ENCODE results near the gene LDB2. TPM values are rescaled to one million over a fixed set of nuclear protein-coding genes. Genes with fewer than 3 reads are reported as not detected.

The LDB2 gene
- total RNA-seq, 1 donor from 2014 or later: 27.4 TPM

DNA sequence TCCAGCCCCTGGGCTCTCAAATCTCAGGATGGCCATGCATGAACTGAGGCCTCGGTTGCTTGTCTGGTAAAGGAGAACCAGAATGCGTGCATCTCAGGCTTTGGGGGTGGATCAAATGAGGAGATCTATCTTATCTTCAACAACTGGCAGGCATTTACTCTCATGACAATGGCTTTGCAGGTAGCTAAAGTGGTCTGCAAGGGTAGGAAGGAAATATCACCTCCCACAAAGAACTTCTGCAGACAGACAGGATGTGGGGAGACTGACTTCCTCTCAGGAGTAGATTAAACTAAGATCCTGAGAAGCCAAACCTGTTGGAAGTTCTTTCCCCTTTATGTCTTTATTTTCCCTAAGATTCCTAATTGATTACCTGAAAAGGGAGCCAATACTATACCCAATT, 7.8 kb downstream of the LDB2 start:
- ATAC-seq (peak; percentile 20), DNase-seq (no peak)
- intact Hi-C loops (cut with micrococcal nuclease): no loop called here

- intact Hi-C loops (cut with micrococcal nuclease): no loop called here
- no peak for DNase-seq
- no peak for ATAC-seq
Observed at GRCh38 chr4:16889945-16890344, 8.5 kb downstream of the LDB2 start.

DNA sequence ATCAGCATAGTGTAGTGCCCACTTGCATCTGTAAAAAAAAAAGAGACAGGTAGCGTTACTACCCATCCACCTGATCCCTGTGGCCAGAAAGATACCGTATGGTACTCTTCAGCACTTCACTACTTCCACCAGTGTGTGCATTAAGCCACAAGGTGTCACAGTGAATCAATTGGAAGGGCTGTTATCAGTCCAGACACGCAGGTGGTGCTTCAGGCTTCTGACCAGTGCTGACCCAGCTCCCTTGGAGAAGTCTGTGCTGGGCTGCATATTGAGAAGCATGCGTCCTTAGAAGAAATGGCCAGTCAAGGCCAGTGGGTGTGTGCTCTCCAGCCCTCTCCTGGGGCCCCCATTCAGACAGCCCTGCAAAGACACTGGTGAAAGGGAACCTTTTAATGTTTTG, 10.6 kb downstream of the LDB2 start:
- DNase-seq (no peak), ATAC-seq (no peak)
- intact Hi-C loops (cut with micrococcal nuclease): no loop called here

DNA sequence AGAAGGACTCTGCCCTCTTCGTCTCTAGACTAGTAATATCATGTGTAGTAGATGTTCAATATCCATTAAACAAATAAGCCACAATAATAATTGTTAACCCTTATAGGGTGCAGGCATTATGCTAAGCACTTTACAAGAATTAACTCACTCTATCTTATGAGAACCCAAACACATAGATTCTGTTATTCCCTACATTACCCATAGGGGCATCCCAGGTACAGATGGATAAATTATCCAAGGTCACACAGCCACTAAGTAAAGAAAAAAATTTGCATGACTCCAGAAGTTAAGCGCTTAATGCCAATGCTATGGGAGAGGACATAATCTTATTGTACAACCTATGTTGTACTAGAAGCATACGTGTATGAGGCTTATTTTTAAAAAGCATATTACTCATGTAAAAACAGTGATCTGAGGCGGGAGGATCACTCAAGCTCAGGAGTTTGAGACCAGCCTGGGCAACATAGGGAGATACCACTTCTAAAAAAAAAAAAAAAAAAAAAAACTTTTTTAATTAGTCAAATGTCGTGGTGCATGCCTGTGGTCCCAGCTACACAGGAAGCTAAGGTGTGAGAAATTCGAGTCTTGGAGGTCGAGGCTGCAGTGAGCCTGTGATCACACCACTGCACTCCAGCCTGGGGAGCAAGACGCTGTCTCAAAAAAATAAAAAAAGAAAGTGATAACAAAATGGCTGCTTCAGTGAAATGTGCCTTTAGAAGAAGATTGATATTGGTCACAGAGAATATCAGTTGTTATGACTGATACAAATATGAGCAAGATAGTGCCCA, 13.6 kb downstream of the LDB2 start:
- DNase-seq (no peak), ATAC-seq (no peak)
- intact Hi-C loops (cut with micrococcal nuclease): no loop called here

GRCh38 chr4:16883806-16884205, 14.6 kb downstream of the LDB2 start:
- ATAC-seq (no peak), DNase-seq (no peak)
- intact Hi-C loops (cut with micrococcal nuclease): no loop called here

GRCh38 chr4:16881151-16881884, 17.1 kb downstream of the LDB2 start:
- ATAC-seq (no peak), DNase-seq (no peak)
- intact Hi-C loops (cut with micrococcal nuclease): no loop called here

DNA sequence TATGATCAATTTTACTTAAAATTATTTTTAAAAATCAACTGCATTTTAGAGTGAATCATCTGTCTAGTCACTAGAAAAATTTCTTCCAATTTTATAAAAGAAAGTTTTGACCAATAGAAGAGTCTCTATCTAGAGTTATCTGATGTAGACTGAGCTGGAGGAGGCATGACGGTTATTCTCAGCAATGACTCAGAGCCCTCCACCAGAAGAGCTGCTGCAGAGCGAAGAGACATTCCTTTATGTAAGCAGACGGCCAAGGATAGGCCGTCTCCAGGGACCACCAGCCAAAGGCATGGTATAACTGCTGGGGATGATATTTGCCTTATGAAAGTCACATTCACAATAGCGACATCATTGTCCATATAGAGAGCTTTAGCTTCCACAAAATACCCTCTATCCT, 23.0 kb downstream of the LDB2 start:
- ATAC-seq (no peak), DNase-seq (no peak)
- intact Hi-C loops (cut with micrococcal nuclease): no loop called here

GRCh38 chr4:16869594-16870245, 28.7 kb downstream of the LDB2 start:
- ATAC-seq: peak; percentile 58
- intact Hi-C loops (cut with micrococcal nuclease): no loop called here
- DNase-seq: no peak

- no peak for ATAC-seq
- intact Hi-C loops (cut with micrococcal nuclease): no loop called here
- DNase-seq: no peak
Observed at GRCh38 chr4:16868674-16869073, 29.8 kb downstream of the LDB2 start.

DNA sequence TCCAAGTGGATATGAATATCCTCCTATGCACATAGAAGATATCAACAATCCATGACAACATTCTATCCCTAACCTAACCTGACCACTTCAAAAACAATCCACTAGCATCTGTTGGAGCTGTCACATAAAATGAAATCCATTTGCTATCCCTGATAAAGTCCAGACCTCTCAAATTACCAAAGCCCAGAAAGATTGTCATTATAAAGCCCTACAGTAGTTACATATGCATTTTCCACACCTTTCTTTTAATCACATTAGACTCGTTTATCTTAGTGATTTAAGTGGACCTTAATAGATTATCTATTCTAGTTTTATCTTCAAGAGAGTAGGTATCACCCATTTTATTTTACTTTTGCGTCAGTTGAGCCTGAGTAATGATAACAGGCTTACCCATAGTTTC, 30.6 kb downstream of the LDB2 start:
- no peak for DNase-seq
- intact Hi-C loops (cut with micrococcal nuclease): no loop called here
- no peak for ATAC-seq

- intact Hi-C loops (cut with micrococcal nuclease): no loop called here
- ATAC-seq (no peak), DNase-seq (no peak)
Observed at GRCh38 chr4:16866974-16867373, 31.5 kb downstream of the LDB2 start.

DNA sequence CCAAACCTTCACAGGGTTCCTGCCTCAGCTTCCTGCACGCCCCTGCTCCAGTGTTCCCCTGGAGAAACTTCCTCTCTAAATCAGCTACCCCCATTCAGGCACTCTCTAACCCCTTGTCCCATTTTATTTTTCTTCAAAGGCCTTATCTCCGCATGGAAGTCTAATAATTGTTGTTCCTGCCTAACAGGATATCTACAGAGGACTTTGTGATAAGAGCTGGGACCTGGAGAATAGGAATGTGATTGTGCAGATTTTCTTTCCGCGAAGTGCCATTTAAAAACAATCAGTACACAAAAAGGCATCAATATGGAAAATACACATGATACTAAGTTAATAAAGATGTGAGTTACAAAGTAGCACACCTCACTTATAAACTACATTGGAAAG, 32.6 kb downstream of the LDB2 start:
- intact Hi-C loops (cut with micrococcal nuclease): no loop called here
- ATAC-seq (peak; percentile 53), DNase-seq (no peak)

- ATAC-seq: no peak
- intact Hi-C loops (cut with micrococcal nuclease): no loop called here
Observed at GRCh38 chr4:16865209-16865896, 33.1 kb downstream of the LDB2 start.

GRCh38 chr4:16864199-16864598, 34.2 kb downstream of the LDB2 start:
- DNase-seq (no peak), ATAC-seq (no peak)
- intact Hi-C loops (cut with micrococcal nuclease): no loop called here

More at GRCh38 chr4:16865209-16865896, 33.1 kb downstream of the LDB2 start:
- DNase-seq: no peak

- ATAC-seq (no peak), DNase-seq (no peak)
- intact Hi-C loops (cut with micrococcal nuclease): no loop called here
Observed at GRCh38 chr4:16862697-16863096, 35.7 kb downstream of the LDB2 start.

GRCh38 chr4:16860516-16860915, 37.9 kb downstream of the LDB2 start:
- DNase-seq: no peak
- ATAC-seq: no peak
- intact Hi-C loops (cut with micrococcal nuclease): no loop called here

DNA sequence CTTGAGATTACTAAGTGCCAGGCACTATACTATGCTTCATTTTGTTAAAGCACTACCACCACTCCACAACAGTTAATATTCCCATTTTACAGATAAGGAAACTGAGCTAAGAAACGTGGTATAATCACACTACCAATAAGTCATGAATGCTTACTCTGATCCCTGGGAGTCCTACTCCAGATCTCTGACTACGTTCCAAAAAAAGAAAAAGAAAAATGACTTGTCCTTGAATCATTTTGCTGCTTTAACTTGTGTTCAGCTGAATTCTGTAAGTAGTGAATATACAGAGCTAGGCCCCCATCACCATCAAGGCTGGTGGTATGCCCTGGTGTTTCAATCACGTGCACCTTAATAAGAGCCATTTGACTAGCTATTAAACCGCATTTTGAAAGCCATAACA, 39.4 kb downstream of the LDB2 start:
- ATAC-seq (no peak), DNase-seq (no peak)
- intact Hi-C loops (cut with micrococcal nuclease): no loop called here

DNA sequence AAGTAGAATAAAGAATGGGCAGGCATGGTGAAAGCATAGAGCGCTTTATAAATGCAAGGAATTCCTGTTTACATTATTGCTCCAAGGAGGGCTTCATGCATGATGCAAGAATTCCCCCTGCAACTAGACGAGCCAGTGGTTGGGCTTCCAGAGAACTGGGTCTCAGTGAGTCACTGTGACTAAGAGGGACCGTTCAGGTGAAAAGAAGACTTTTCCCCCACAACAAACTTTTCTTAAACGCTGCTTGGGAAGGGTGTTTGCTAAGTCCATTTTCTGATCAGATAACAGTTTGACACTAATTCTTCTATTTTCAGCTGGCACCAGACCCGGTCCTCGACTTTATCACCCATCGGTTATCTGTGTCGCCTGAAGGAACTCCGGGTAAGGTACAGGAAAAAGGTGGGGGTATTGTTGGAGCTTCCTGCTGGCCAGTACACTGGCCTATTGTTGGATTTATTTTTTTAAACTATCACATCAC, 40.1 kb downstream of the LDB2 start:
- DNase-seq (no peak), ATAC-seq (peak; percentile 82)

GRCh38 chr4:16857425-16857824, 41.0 kb downstream of the LDB2 start:
- ATAC-seq (no peak), DNase-seq (no peak)
- intact Hi-C loops (cut with micrococcal nuclease): no loop called here

More for the DNA sequence above, 40.1 kb downstream of the LDB2 start:
- intact Hi-C loops (cut with micrococcal nuclease): no loop called here

- no peak for ATAC-seq
- DNase-seq: no peak
- intact Hi-C loops (cut with micrococcal nuclease): no loop called here
Observed at GRCh38 chr4:16853640-16854039, 44.8 kb downstream of the LDB2 start.

Measured in left ventricle myocardium superior (tissue), 1 donor.